ENCODE measurements around the gene MYBBP1A. TPM values are rescaled to one million over a fixed set of nuclear protein-coding genes. Genes with fewer than 3 reads are reported as not detected.
"Not testable (repeated sequence)": the region's sequence is repeated elsewhere in the genome, so short reads cannot be mapped to it uniquely, and the experiment has no call there.

MYBBP1A gene
- polyA plus RNA-seq, 1 experiment, result 24.1 TPM

GRCh38 chr17:4582101-4582501 lies 26.9 kb upstream of the MYBBP1A start:
- no peak for DNase-seq (ENCODE audit: low read depth)
- no peaks in the 10 kb centered on the region for H3K36me3 ChIP-seq (ENCODE audit: control insufficient read depth, insufficient read depth, low read length)
- ChIA-PET CTCF (interaction anchor here (0.7 to 1.0 kb wide), 2 partner anchors 15 to 43 kb away, joined by 3 to 4 read pairs; no protein-coding TSS in a partner anchor), POLR2A (no interaction called here)
- H3K4me3 ChIP-seq (ENCODE audit: low read depth, low read length), result no peak overlapping the region
- no peak for TF ChIP-seq CTCF (IDR thresholded peaks at IDR 0.05; ENCODE audit: insufficient read depth, low read depth, low read length)
- peaks cover 44% of the 10 kb centered on the region for H3K27me3 ChIP-seq (ENCODE audit: control insufficient read depth, insufficient read depth, low read length)

GRCh38 chr17:4580291-4580690 lies 25.1 kb upstream of the MYBBP1A start:
- no peak for TF ChIP-seq CTCF (IDR thresholded peaks at IDR 0.05; ENCODE audit: insufficient read depth, low read depth, low read length)
- CTCF ChIA-PET, result interaction anchor here (0.8 to 2.6 kb wide), 3 partner anchors 13 to 17 kb away, joined by 3 to 16 read pairs (median 6); no protein-coding TSS in a partner anchor
- no peak overlapping the region for H3K4me3 ChIP-seq (ENCODE audit: low read depth, low read length)
- no peaks in the 10 kb centered on the region for H3K36me3 ChIP-seq (ENCODE audit: control insufficient read depth, insufficient read depth, low read length)
- no peak for DNase-seq (ENCODE audit: low read depth)
- peaks cover 33% of the 10 kb centered on the region for H3K27me3 ChIP-seq (ENCODE audit: control insufficient read depth, insufficient read depth, low read length)
- POLR2A ChIA-PET, result no interaction called here

- ChIA-PET CTCF (interaction anchor here (1.8 to 2.6 kb wide), 2 partner anchors 13 to 15 kb away, joined by 6 to 16 read pairs; no protein-coding TSS in a partner anchor), POLR2A (no interaction called here)
- H3K4me3 ChIP-seq (ENCODE audit: low read depth, low read length), result no peak overlapping the region
- H3K36me3 ChIP-seq (ENCODE audit: control insufficient read depth, insufficient read depth, low read length), result no peaks in the 10 kb centered on the region
- H3K27me3 ChIP-seq (ENCODE audit: control insufficient read depth, insufficient read depth, low read length), result peaks cover 30% of the 10 kb centered on the region
- TF ChIP-seq CTCF (IDR thresholded peaks at IDR 0.05; ENCODE audit: insufficient read depth, low read depth, low read length), result no peak
- DNase-seq (ENCODE audit: low read depth), result no peak
Measured at GRCh38 chr17:4579678-4580077, 24.5 kb upstream of the MYBBP1A start.

- peaks cover 24% of the 10 kb centered on the region for H3K27me3 ChIP-seq (ENCODE audit: control insufficient read depth, insufficient read depth, low read length)
- H3K36me3 ChIP-seq (ENCODE audit: control insufficient read depth, insufficient read depth, low read length); H3K4me3 ChIP-seq (ENCODE audit: low read depth, low read length); POLR2A ChIA-PET; DNase-seq (ENCODE audit: low read depth): not testable (repeated sequence)
- CTCF ChIA-PET, result interaction anchor here (2.9 kb wide), 1 partner anchor 12 kb away, joined by 12 read pairs; no protein-coding TSS in a partner anchor
Measured at GRCh38 chr17:4578349-4578748, 23.2 kb upstream of the MYBBP1A start.

GRCh38 chr17:4577386-4577993 lies 22.3 kb upstream of the MYBBP1A start:
- Histone ChIP-seq H3K4me3 (ENCODE audit: low read depth, low read length) (no peak overlapping the region), H3K36me3 (ENCODE audit: control insufficient read depth, insufficient read depth, low read length) (no peaks in the 10 kb centered on the region), H3K27me3 (ENCODE audit: control insufficient read depth, insufficient read depth, low read length) (peaks cover 16% of the 10 kb centered on the region)
- no peak for TF ChIP-seq CTCF (IDR thresholded peaks at IDR 0.05; ENCODE audit: insufficient read depth, low read depth, low read length)
- ChIA-PET CTCF (interaction anchor here (0.9 to 2.9 kb wide), 3 partner anchors 11 to 48 kb away, joined by 3 to 12 read pairs (median 5); no protein-coding TSS in a partner anchor), POLR2A (no interaction called here)
- no peak for DNase-seq (ENCODE audit: low read depth)
